Gastroesophageal sphincter (tissue), 3 donors: ENCODE data around the gene LRRC53.

ENCODE experiments used
- EP300 ChIP-seq: sonication (generic); formaldehyde crosslinking; IDR thresholded peaks from one replicate; pipeline ENCODE4 v1.6.1; 2017; ENCODE audit warnings: antibody characterized with exemption, mild to moderate bottlenecking
- TF ChIP-seq, protein P1 (sequence below), 4 experiments: fragments of 200-600 bp in 2 of 4; fragments of 450-650 bp in 2 of 4; sonication (generic) in 1 of 4; IDR thresholded peaks; one replicate each; pipeline ENCODE4 v1.5.1; 2017 to 2019; ENCODE audit warnings: antibody characterized with exemption in 4 of 4, mild to moderate bottlenecking in 2 of 4, moderate library complexity in 2 of 4

DNA sequence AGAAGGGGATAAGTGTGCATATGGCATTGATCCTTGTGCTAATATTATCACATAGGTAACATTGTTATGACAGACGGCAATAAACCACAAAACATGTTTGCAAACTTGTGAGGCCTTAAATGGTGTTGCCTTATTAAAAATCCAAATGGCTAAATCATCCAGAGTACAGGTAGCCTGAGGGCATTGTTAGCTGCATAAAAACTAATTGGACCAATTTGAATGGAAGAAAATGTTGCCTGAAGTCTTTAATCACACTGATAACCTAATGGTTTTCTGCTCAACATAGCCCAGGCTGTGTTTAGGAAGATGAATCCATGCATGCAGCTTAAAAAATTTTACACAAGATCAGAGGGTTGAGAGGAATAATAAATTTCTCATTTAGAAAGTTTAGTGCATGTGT lies 19.4 kb upstream of the LRRC53 start:
- TF ChIP-seq, protein P1, sequence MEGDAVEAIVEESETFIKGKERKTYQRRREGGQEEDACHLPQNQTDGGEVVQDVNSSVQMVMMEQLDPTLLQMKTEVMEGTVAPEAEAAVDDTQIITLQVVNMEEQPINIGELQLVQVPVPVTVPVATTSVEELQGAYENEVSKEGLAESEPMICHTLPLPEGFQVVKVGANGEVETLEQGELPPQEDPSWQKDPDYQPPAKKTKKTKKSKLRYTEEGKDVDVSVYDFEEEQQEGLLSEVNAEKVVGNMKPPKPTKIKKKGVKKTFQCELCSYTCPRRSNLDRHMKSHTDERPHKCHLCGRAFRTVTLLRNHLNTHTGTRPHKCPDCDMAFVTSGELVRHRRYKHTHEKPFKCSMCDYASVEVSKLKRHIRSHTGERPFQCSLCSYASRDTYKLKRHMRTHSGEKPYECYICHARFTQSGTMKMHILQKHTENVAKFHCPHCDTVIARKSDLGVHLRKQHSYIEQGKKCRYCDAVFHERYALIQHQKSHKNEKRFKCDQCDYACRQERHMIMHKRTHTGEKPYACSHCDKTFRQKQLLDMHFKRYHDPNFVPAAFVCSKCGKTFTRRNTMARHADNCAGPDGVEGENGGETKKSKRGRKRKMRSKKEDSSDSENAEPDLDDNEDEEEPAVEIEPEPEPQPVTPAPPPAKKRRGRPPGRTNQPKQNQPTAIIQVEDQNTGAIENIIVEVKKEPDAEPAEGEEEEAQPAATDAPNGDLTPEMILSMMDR (IDR thresholded peaks at IDR 0.05) = no peak
- no peak for TF ChIP-seq EP300
